ENCODE results near the gene DENND5B.

The DENND5B gene

DNA sequence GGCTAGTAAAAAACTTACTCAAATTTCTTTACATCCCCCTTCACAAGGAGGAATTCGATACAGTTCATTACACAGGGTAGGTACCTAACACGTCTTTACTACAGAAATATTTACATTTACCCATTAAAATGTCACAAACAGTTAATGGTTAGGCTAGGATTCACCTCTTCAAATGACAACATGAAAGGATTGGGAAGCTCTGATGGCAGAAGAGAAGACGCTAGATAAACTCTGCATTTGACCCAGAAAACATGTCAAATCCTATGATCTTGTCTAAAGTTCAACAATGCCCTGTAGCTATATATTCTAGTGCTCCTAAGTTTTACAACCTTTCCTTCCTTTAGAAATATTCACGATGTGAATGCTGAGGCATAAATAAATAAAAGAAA is 64.8 kb downstream of the DENND5B start:
- ChIA-PET POLR2A (no interaction called here), CTCF (interaction anchor here (1.2 kb wide), 1 partner anchor 9 kb away, joined by 3 read pairs; no protein-coding TSS in a partner anchor)
- TF ChIP-seq CTCF (IDR thresholded peaks at IDR 0.05; ENCODE audit: control extremely low read depth, extremely low read depth, low read depth, missing control alignments) = no peak
- DNase-seq (ENCODE audit: extremely low spot score) = no peak

DNA sequence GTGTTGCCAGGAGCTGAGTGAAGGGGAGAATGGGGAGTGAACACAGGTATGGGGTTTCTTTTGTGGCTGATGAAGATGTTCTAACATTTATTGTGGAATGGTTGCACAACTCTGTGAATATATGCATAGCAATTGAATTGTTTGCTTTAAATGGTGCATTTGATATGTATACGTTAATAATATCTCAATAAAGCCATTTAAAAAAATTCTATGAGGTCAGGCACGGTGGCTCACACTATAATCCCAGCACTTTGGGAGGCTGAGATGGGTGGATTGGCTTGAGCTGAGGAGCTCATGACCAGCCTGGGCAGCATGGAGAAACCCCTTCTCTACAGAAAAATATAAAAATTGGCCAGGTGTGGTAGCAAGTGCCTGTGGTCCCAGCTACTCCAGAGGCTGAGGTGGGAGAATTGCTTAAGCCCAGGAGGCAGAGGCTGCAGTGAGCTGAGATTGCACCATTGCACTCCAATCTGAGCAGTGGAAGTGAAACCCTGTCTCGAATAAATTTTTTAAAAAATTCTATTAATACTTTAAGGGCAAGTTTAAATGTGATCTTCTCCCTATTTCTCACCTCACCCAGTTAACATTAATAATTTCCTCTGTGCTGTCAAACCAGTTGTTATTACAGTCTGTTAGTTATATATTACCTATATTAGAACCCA is 65.3 kb downstream of the DENND5B start:
- ChIA-PET CTCF (interaction anchor here (1.2 kb wide), 1 partner anchor 8 kb away, joined by 3 read pairs; no protein-coding TSS in a partner anchor), POLR2A (no interaction called here)
- TF ChIP-seq CTCF (IDR thresholded peaks at IDR 0.05; ENCODE audit: control extremely low read depth, extremely low read depth, low read depth, missing control alignments) = no peak
- DNase-seq (ENCODE audit: extremely low spot score) = no peak

- DNase-seq (ENCODE audit: extremely low spot score) = peak; percentile 31
- CTCF ChIA-PET = interaction anchor here (1.1 to 1.6 kb wide), 2 partner anchors 11 to 13 kb away, joined by 3 to 6 read pairs; no protein-coding TSS in a partner anchor
- POLR2A ChIA-PET = no interaction called here
- TF ChIP-seq CTCF (IDR thresholded peaks at IDR 0.05; ENCODE audit: control extremely low read depth, extremely low read depth, low read depth, missing control alignments) = no peak
Observed at GRCh38 chr12:31524791-31525495, 66.0 kb downstream of the DENND5B start.

GRCh38 chr12:31523306-31523705 is 67.6 kb downstream of the DENND5B start:
- no peak for TF ChIP-seq CTCF (IDR thresholded peaks at IDR 0.05; ENCODE audit: control extremely low read depth, extremely low read depth, low read depth, missing control alignments)
- ChIA-PET CTCF (interaction anchor here (1.6 kb wide), 1 partner anchor 15 kb away, joined by 6 read pairs; no protein-coding TSS in a partner anchor), POLR2A (no interaction called here)
- no peak for DNase-seq (ENCODE audit: extremely low spot score)

- ChIA-PET CTCF (interaction anchor here (1.7 kb wide), 1 partner anchor 12 kb away, joined by 6 read pairs; no protein-coding TSS in a partner anchor), POLR2A (no interaction called here)
- DNase-seq (ENCODE audit: extremely low spot score) = no peak
- TF ChIP-seq CTCF (IDR thresholded peaks at IDR 0.05; ENCODE audit: control extremely low read depth, extremely low read depth, low read depth, missing control alignments) = no peak
Observed at GRCh38 chr12:31522607-31523006, 68.3 kb downstream of the DENND5B start.

DNA sequence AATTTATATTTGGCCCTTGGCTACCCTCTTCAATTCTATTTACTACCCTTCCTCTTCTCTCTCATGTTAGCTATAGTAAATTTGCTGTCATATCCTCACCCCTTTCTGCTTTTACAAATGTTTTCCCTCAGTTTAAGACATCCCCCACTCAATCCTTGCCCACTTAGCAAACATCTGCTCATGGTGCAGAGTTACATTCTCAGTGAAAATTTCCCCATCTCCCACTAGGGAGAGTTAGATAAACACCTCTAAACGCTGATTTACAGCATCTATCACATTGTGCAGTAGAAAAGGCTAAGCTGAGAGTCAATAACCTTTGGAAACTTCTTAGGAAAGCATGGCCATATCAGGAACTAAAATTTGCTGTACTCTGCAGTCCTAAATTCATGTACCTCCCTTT is 69.0 kb downstream of the DENND5B start:
- no peak for TF ChIP-seq CTCF (IDR thresholded peaks at IDR 0.05; ENCODE audit: control extremely low read depth, extremely low read depth, low read depth, missing control alignments)
- ChIA-PET POLR2A (no interaction called here), CTCF (interaction anchor here (1.7 kb wide), 1 partner anchor 12 kb away, joined by 6 read pairs; no protein-coding TSS in a partner anchor)
- DNase-seq (ENCODE audit: extremely low spot score) = no peak

Data from GM10248 (cell line).